HG02885 (cell line): Measurements from ENCODE around the gene RNF32.

Source experiments
- ATAC-seq: cut with Tn5 transposase; IDR thresholded peaks from one replicate; pipeline ENCODE4 v1.9.1; 2021; ENCODE audit warnings: mild to moderate bottlenecking; ENCODE audit not compliant: unreplicated experiment, poor library complexity

Gene RNF32

GRCh38 chr7:156722043-156722826, 81.7 kb downstream of the RNF32 start:
- ATAC-seq = no peak

- ATAC-seq = no peak
Observed at GRCh38 chr7:156725073-156725472, 84.5 kb downstream of the RNF32 start.

GRCh38 chr7:156725936-156726335, 85.4 kb downstream of the RNF32 start:
- no peak for ATAC-seq
